Measurements from ENCODE around the gene SOX8. TPM values are rescaled to one million over a fixed set of nuclear protein-coding genes. Genes with fewer than 3 reads are reported as not detected.

The SOX8 gene
- total RNA-seq, 1 donor from 2014 or later = 0.75 TPM

DNA sequence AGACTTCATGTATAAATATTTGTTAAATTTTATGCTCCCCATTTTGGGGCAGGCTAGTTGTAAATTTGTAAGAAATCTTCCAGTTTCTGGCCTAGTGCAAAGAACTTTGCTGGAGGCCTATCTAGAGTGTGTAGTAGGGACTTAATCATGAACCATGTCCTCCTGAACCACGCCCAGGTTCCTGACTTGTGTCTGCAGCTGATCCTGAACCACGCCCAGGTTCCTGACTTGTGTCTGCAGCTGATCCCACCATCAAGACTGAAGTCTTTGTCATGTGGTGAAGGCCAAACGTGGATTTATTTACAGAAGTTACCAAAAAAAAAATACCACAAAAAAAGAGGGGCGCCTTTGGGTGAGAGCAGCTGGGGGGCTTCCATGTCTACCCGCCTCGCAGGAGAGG lies 43.8 kb upstream of the SOX8 start:
- Histone ChIP-seq H3K4me3 (no peak overlapping the region), H4K20me1 (ENCODE audit: low read depth) (no peaks in the 10 kb centered on the region), H3K9me3 (ENCODE audit: low read depth) (no peaks in the 10 kb centered on the region), H2AFZ (replicated peaks) (no peak overlapping the region), H3K4me2 (no peak overlapping the region), H3K79me2 (ENCODE audit: low read depth) (no peaks in the 10 kb centered on the region), H3F3A (ENCODE audit: low read depth) (no peaks in the 10 kb centered on the region), H3K9ac (no peak overlapping the region), H3K27me3 (no peaks in the 10 kb centered on the region), H3K27ac (no peak overlapping the region), H3K36me3 (no peaks in the 10 kb centered on the region), H3K4me1 (no peaks in the 10 kb centered on the region)
- Mint-ChIP-seq H3K9me3 (peaks cover 27% of the 10 kb centered on the region), H3K27ac (no peak overlapping the region), H3K36me3 (peaks cover 36% of the 10 kb centered on the region), H3K4me3 (no peak overlapping the region), H3K27me3 (ENCODE audit: insufficient read depth, low read depth) (peaks cover 2% of the 10 kb centered on the region), H3K4me1 (peaks cover 2% of the 10 kb centered on the region)
- DNase-seq (ENCODE audit: low spot score) = no peak
- TF ChIP-seq EZH2 (IDR thresholded peaks at IDR 0.05) = no peak
- TF ChIP-seq, protein P1, sequence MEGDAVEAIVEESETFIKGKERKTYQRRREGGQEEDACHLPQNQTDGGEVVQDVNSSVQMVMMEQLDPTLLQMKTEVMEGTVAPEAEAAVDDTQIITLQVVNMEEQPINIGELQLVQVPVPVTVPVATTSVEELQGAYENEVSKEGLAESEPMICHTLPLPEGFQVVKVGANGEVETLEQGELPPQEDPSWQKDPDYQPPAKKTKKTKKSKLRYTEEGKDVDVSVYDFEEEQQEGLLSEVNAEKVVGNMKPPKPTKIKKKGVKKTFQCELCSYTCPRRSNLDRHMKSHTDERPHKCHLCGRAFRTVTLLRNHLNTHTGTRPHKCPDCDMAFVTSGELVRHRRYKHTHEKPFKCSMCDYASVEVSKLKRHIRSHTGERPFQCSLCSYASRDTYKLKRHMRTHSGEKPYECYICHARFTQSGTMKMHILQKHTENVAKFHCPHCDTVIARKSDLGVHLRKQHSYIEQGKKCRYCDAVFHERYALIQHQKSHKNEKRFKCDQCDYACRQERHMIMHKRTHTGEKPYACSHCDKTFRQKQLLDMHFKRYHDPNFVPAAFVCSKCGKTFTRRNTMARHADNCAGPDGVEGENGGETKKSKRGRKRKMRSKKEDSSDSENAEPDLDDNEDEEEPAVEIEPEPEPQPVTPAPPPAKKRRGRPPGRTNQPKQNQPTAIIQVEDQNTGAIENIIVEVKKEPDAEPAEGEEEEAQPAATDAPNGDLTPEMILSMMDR (IDR thresholded peaks at IDR 0.05) = no peak
- no peak for TF ChIP-seq EZH2phosphoT487 (IDR thresholded peaks at IDR 0.05)

DNA sequence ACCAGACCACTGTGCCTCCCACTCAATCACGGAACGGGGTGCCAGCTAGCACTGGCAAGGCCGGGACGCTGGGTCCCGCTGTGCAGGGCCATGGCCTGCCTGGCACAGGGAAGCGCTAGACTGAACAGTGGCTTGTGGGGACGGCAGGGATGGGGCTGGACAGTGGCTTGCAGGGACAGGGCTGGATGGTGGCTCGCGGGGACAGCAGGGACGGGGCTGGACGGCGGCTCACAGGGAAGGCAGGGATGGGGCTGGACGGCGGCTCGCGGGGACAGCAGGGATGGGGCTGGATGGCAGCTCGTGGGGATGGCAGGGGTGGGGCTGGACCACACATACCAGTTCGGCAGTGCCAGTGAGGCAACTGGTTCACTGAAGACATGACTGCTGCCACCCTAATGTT lies 43.4 kb upstream of the SOX8 start:
- peaks cover 29% of the 10 kb centered on the region for H3K9me3 Mint-ChIP-seq
- no peaks in the 10 kb centered on the region for H3K27me3 ChIP-seq
- no peak overlapping the region for H3K4me3 ChIP-seq
- no peak overlapping the region for H2AFZ ChIP-seq (replicated peaks)
- no peak for DNase-seq (ENCODE audit: low spot score)
- no peaks in the 10 kb centered on the region for H4K20me1 ChIP-seq (ENCODE audit: low read depth)
- no peaks in the 10 kb centered on the region for H3K4me1 Mint-ChIP-seq
- no peak overlapping the region for H3K9ac ChIP-seq
- no peak overlapping the region for H3K27ac ChIP-seq
- peaks cover 38% of the 10 kb centered on the region for H3K36me3 Mint-ChIP-seq
- H3K27ac Mint-ChIP-seq = no peak overlapping the region
- no peak overlapping the region for H3K4me3 Mint-ChIP-seq
- no peaks in the 10 kb centered on the region for H3F3A ChIP-seq (ENCODE audit: low read depth)
- no peaks in the 10 kb centered on the region for H3K36me3 ChIP-seq
- TF ChIP-seq EZH2 (IDR thresholded peaks at IDR 0.05) = no peak
- no peak for TF ChIP-seq EZH2phosphoT487 (IDR thresholded peaks at IDR 0.05)
- TF ChIP-seq, protein P1 (IDR thresholded peaks at IDR 0.05) = no peak
- H3K4me1 ChIP-seq = no peaks in the 10 kb centered on the region
- no peaks in the 10 kb centered on the region for H3K9me3 ChIP-seq (ENCODE audit: low read depth)
- H3K4me2 ChIP-seq = no peak overlapping the region
- H3K27me3 Mint-ChIP-seq (ENCODE audit: insufficient read depth, low read depth) = peaks cover 2% of the 10 kb centered on the region
- no peaks in the 10 kb centered on the region for H3K79me2 ChIP-seq (ENCODE audit: low read depth)

DNA sequence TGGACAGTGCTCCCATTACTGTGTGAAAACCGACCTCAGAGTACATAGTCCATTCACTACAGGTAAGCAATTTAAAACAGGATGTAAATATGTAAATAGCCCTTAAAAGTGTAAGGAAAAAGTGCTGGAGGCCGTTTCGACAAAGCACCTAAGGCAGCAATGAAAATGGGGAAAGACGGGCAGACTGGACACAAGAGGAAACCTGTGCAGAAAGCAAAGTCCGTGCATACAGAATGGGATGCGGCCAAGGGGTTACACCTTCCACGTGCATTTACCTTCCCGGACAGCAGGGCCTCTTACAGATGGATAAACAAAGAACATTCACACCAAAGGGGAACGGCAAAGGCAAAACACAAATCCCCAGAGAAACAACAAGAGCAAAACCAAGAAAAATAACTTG lies 42.8 kb upstream of the SOX8 start:
- peaks cover 31% of the 10 kb centered on the region for H3K9me3 Mint-ChIP-seq
- TF ChIP-seq EZH2 (IDR thresholded peaks at IDR 0.05) = no peak
- no peak for TF ChIP-seq EZH2phosphoT487 (IDR thresholded peaks at IDR 0.05)
- TF ChIP-seq, protein P1 (IDR thresholded peaks at IDR 0.05) = no peak
- H3F3A ChIP-seq (ENCODE audit: low read depth) = no peaks in the 10 kb centered on the region
- H3K4me3 ChIP-seq = no peak overlapping the region
- H3K27ac ChIP-seq = no peak overlapping the region
- no peaks in the 10 kb centered on the region for H4K20me1 ChIP-seq (ENCODE audit: low read depth)
- no peaks in the 10 kb centered on the region for H3K9me3 ChIP-seq (ENCODE audit: low read depth)
- no peaks in the 10 kb centered on the region for H3K4me1 ChIP-seq
- DNase-seq (ENCODE audit: low spot score) = no peak
- peaks cover 2% of the 10 kb centered on the region for H3K27me3 Mint-ChIP-seq (ENCODE audit: insufficient read depth, low read depth)
- no peaks in the 10 kb centered on the region for H3K4me1 Mint-ChIP-seq
- no peaks in the 10 kb centered on the region for H3K79me2 ChIP-seq (ENCODE audit: low read depth)
- H3K9ac ChIP-seq = no peak overlapping the region
- H3K27ac Mint-ChIP-seq = no peak overlapping the region
- H3K36me3 ChIP-seq = no peaks in the 10 kb centered on the region
- no peaks in the 10 kb centered on the region for H3K27me3 ChIP-seq
- H2AFZ ChIP-seq (replicated peaks) = no peak overlapping the region
- H3K4me3 Mint-ChIP-seq = no peak overlapping the region
- H3K36me3 Mint-ChIP-seq = peaks cover 38% of the 10 kb centered on the region
- no peak overlapping the region for H3K4me2 ChIP-seq

Measured in neural progenitor cell (in vitro differentiated cells).